ENCODE measurements around the gene ATXN10. TPM values are rescaled to one million over a fixed set of nuclear protein-coding genes. Genes with fewer than 3 reads are reported as not detected.
"Not testable (repeated sequence)": the region's sequence is repeated elsewhere in the genome, so short reads cannot be mapped to it uniquely, and the experiment has no call there.

Gene ATXN10
- total and polyA plus RNA-seq, 2 experiments from 2014 or later: 109 to 216 TPM

- no peak for TF ChIP-seq EZH2 (IDR thresholded peaks at IDR 0.05; ENCODE audit: insufficient read depth, poor library complexity, severe bottlenecking)
- no peak for TF ChIP-seq EZH2phosphoT487 (IDR thresholded peaks at IDR 0.05; ENCODE audit: insufficient read depth, low read depth)
- Histone ChIP-seq H3F3A (ENCODE audit: insufficient read depth) (no peaks in the 10 kb centered on the region; the same call in 1 of the 2 replicates), H3K27me3 (replicated peaks; ENCODE audit: insufficient read depth) (no peaks in the 10 kb centered on the region), H3K4me2 (ENCODE audit: unreplicated experiment) (no peak overlapping the region), H3K4me1 (ENCODE audit: insufficient read depth) (no peaks in the 10 kb centered on the region), H3K4me3 (no peak overlapping the region), H4K20me1 (ENCODE audit: insufficient read depth) (no peaks in the 10 kb centered on the region), H3K9me2 (ENCODE audit: insufficient read depth) (no peaks in the 10 kb centered on the region), H3K9me3 (ENCODE audit: low read depth) (no peaks in the 10 kb centered on the region), H3K9ac (no peak overlapping the region), H3K36me3 (ENCODE audit: low read depth) (no peaks in the 10 kb centered on the region), H3K79me2 (ENCODE audit: insufficient read depth) (no peaks in the 10 kb centered on the region), H3K27ac (no peak overlapping the region), H2AFZ (no peak overlapping the region)
- no peak for DNase-seq
- 14 to 15% methylated on average over 1 of the region's 1 CpG for WGBS, 2 experiments (ENCODE audit: low coverage in 1 of 2, low lambda C conversion rate in 2 of 2, missing lambda C conversion rate in 2 of 2)
- in situ Hi-C loops (cut with MboI): no loop called here
These were observed 7.4 kb upstream of the ATXN10 start for GRCh38 chr22:45664136-45664646.

GRCh38 chr22:45667486-45667885, 4.1 kb upstream of the ATXN10 start:
- Histone ChIP-seq H2AFZ (no peak overlapping the region), H3K4me2 (ENCODE audit: unreplicated experiment) (no peak overlapping the region), H3K27me3 (replicated peaks; ENCODE audit: insufficient read depth) (no peaks in the 10 kb centered on the region), H3K9ac (no peak overlapping the region), H3K36me3 (ENCODE audit: low read depth) (no peaks in the 10 kb centered on the region), H4K20me1 (ENCODE audit: insufficient read depth) (no peaks in the 10 kb centered on the region), H3K79me2 (ENCODE audit: insufficient read depth) (peaks cover 3% of the 10 kb centered on the region), H3F3A (ENCODE audit: insufficient read depth) (no peaks in the 10 kb centered on the region; the same call in 1 of the 2 replicates), H3K27ac (no peak overlapping the region), H3K9me2 (ENCODE audit: insufficient read depth) (no peaks in the 10 kb centered on the region), H3K4me3 (no peak overlapping the region), H3K9me3 (ENCODE audit: low read depth) (no peaks in the 10 kb centered on the region), H3K4me1 (ENCODE audit: insufficient read depth) (0 out of 2 replicates have a peak, but pooled peaks cover 5% of the 10 kb centered on the region)
- in situ Hi-C loops (cut with MboI): no loop called here
- TF ChIP-seq EZH2 (IDR thresholded peaks at IDR 0.05; ENCODE audit: insufficient read depth, poor library complexity, severe bottlenecking) (no peak), EZH2phosphoT487 (IDR thresholded peaks at IDR 0.05; ENCODE audit: insufficient read depth, low read depth) (no peak)
- DNase-seq: no peak
- 85 to 90% methylated on average over 5 of the region's 5 CpGs for WGBS, 2 experiments (ENCODE audit: low coverage in 1 of 2, low lambda C conversion rate in 2 of 2, missing lambda C conversion rate in 2 of 2)

GRCh38 chr22:45670363-45670762, 1.3 kb upstream of the ATXN10 start:
- peaks cover 32% of the 10 kb centered on the region for H3K79me2 ChIP-seq (ENCODE audit: insufficient read depth)
- H4K20me1 ChIP-seq (ENCODE audit: insufficient read depth); H3K36me3 ChIP-seq (ENCODE audit: low read depth); in situ Hi-C loops (cut with MboI); H3K9me3 ChIP-seq (ENCODE audit: low read depth); DNase-seq; H3K4me2 ChIP-seq (ENCODE audit: unreplicated experiment); H3K27ac ChIP-seq; H3K27me3 ChIP-seq (replicated peaks; ENCODE audit: insufficient read depth); H3K9me2 ChIP-seq (ENCODE audit: insufficient read depth): not testable (repeated sequence)
- H3K9ac ChIP-seq: 0 out of 2 replicates have a peak overlapping the region, but pooled peaks have one; percentile 93
- H3K4me3 ChIP-seq: peak overlapping the region; percentile 78; the same call in 1 of the 2 replicates
- H3F3A ChIP-seq (ENCODE audit: insufficient read depth): peaks cover 13% of the 10 kb centered on the region; the same call in 1 of the 2 replicates
- H3K4me1 ChIP-seq (ENCODE audit: insufficient read depth): peaks cover 30% of the 10 kb centered on the region
- H2AFZ ChIP-seq: 0 out of 2 replicates have a peak overlapping the region, but pooled peaks have one; percentile 83
- 85% methylated on average over 2 of the region's 2 CpGs for WGBS, 2 experiments (ENCODE audit: low coverage in 1 of 2, low lambda C conversion rate in 2 of 2, missing lambda C conversion rate in 2 of 2)

GRCh38 chr22:45670981-45671782, 452 bp upstream of the ATXN10 start:
- 4% methylated on average over 15 to 32 of the region's 32 CpGs for WGBS, 2 experiments (ENCODE audit: low coverage in 1 of 2, low lambda C conversion rate in 2 of 2, missing lambda C conversion rate in 2 of 2)
- Histone ChIP-seq H3K9me2 (ENCODE audit: insufficient read depth) (no peaks in the 10 kb centered on the region), H2AFZ (peak overlapping the region; percentile 83), H3K79me2 (ENCODE audit: insufficient read depth) (peaks cover 40% of the 10 kb centered on the region), H3K4me3 (peak overlapping the region; percentile 78), H3K4me1 (ENCODE audit: insufficient read depth) (peaks cover 31% of the 10 kb centered on the region), H3K9me3 (ENCODE audit: low read depth) (no peaks in the 10 kb centered on the region), H3K27me3 (replicated peaks; ENCODE audit: insufficient read depth) (no peaks in the 10 kb centered on the region), H3K9ac (peak overlapping the region; percentile 93), H4K20me1 (ENCODE audit: insufficient read depth) (0 out of 2 replicates have a peak, but pooled peaks cover 3% of the 10 kb centered on the region), H3K4me2 (ENCODE audit: unreplicated experiment) (peak overlapping the region; percentile 87), H3F3A (ENCODE audit: insufficient read depth) (peaks cover 18% of the 10 kb centered on the region; the same call in 1 of the 2 replicates), H3K27ac (peak overlapping the region; percentile 72), H3K36me3 (ENCODE audit: low read depth) (no peaks in the 10 kb centered on the region)
- in situ Hi-C loops (cut with MboI): no loop called here
- peak; percentile 51 for DNase-seq
- no peak for TF ChIP-seq EZH2 (IDR thresholded peaks at IDR 0.05; ENCODE audit: insufficient read depth, poor library complexity, severe bottlenecking)
- TF ChIP-seq EZH2phosphoT487 (IDR thresholded peaks at IDR 0.05; ENCODE audit: insufficient read depth, low read depth): no peak
